Ascending aorta (tissue), 2 donors: ENCODE results near the gene KIF14. TPM values are rescaled to one million over a fixed set of nuclear protein-coding genes. Genes with fewer than 3 reads are reported as not detected.

Experiments
- DNase-seq, 2 donors: peaks; one replicate each; pipeline ENCODE4 v3.0.0-alpha.2; 2019; ENCODE audit warnings: low spot score in 2 of 2
- H3K27ac ChIP-seq, 2 donors: fragments of 200-600 bp; sonication (generic); one replicate each; pipeline ENCODE4 v1.5.1; 2016 to 2017; ENCODE audit warnings: mild to moderate bottlenecking in 1 of 2
- H3K27me3 ChIP-seq: fragments of 200-600 bp; sonication (generic); one replicate; pipeline ENCODE4 v1.5.1; 2017
- H3K36me3 ChIP-seq, 2 donors: fragments of 200-600 bp; sonication (generic); one replicate each; pipeline ENCODE4 v1.5.1; 2016
- H3K4me1 ChIP-seq, 2 donors: fragments of 200-600 bp; sonication (generic); one replicate each; pipeline ENCODE4 v1.5.1; 2016 to 2017; ENCODE audit warnings: mild to moderate bottlenecking in 1 of 2
- H3K4me3 ChIP-seq, 2 donors: fragments of 200-600 bp; sonication (generic); one replicate each; pipeline ENCODE4 v1.5.1; 2016 to 2017; ENCODE audit warnings: mild to moderate bottlenecking in 1 of 2
- H3K9me3 ChIP-seq, 2 donors: fragments of 200-600 bp; sonication (generic); one replicate each; pipeline ENCODE4 v1.5.1; 2016
- intact Hi-C: fragments of 100-400 bp; cut with DNase I; formaldehyde crosslinking; loops from one replicate; pipeline ENCODE4 v1.15.1; 2023
- total RNA-seq: library from RNA; depleted of rRNA; stranded (reverse); fragments of >200 nt; gene quantifications from one replicate; pipeline ENCODE4 v1.1.0, GENCODE V29; 2016
- TF ChIP-seq, protein P1 (sequence below), 3 experiments: fragments of 200-600 bp in 2 of 3; fragments of 450-650 bp in 1 of 3; sonication (generic) in 2 of 3; IDR thresholded peaks; one replicate each; pipeline ENCODE4 v1.5.1; 2016 to 2019; ENCODE audit warnings: antibody characterized with exemption in 3 of 3, mild to moderate bottlenecking in 1 of 3, moderate library complexity in 1 of 3

The KIF14 gene
- total RNA-seq, 1 donor from 2014 or later, result not detected

DNA sequence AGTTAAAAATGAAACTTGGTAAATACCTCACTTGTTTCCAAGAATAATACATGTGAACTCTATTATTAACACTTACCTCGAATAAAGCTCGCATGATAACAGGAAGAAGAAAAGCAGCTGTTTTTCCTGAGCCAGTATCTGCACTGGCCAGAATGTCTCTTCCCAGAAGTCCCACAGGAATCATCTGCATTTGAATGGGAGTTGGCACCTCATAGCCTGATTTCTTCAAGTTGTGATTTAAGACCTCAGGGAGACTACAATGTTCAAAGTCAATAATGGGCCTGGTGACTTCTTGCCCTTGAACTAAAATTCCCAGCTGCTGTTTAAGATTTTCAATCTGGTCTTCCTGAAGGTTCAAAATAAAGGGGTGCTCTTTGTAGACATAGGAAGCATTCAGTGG, 45.3 kb upstream of the KIF14 start:
- Histone ChIP-seq H3K4me3 (peak overlapping the region; percentile 2), H3K27me3 (no peaks in the 10 kb centered on the region), H3K36me3 (peaks cover 6 to 18% of the 10 kb centered on the region in 2 donors), H3K9me3 (no peaks in the 10 kb centered on the region), H3K27ac (peak overlapping the region; percentile 51 to 77), H3K4me1 (peaks cover 0 to 33% of the 10 kb centered on the region in 2 donors)
- intact Hi-C loops, result loop anchor here (2.0 kb wide), 1 partner anchor 137 kb away; no protein-coding TSS in a partner anchor
- no peak for DNase-seq
- TF ChIP-seq, protein P1, sequence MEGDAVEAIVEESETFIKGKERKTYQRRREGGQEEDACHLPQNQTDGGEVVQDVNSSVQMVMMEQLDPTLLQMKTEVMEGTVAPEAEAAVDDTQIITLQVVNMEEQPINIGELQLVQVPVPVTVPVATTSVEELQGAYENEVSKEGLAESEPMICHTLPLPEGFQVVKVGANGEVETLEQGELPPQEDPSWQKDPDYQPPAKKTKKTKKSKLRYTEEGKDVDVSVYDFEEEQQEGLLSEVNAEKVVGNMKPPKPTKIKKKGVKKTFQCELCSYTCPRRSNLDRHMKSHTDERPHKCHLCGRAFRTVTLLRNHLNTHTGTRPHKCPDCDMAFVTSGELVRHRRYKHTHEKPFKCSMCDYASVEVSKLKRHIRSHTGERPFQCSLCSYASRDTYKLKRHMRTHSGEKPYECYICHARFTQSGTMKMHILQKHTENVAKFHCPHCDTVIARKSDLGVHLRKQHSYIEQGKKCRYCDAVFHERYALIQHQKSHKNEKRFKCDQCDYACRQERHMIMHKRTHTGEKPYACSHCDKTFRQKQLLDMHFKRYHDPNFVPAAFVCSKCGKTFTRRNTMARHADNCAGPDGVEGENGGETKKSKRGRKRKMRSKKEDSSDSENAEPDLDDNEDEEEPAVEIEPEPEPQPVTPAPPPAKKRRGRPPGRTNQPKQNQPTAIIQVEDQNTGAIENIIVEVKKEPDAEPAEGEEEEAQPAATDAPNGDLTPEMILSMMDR (IDR thresholded peaks at IDR 0.05), result no peak

DNA sequence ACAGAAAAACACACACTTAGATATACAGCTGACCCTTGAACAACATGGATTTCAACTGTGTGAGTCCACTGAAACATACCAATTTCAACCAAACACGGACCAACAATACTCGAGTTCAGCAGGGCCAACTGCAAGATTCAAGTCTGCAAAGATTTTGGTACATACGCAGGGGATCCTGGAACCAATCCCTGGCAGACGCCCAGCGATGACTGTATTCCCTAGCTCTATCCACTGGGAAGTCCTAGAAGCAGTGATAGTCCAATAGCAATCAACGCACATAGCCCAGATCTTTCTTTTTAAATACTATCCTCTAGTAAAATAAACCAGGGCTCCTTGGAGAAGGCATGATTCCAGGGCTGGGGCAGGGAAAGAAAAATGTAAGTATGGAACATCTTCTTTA, 40.2 kb upstream of the KIF14 start:
- peaks cover 39 to 58% of the 10 kb centered on the region in 2 donors for H3K36me3 ChIP-seq
- H3K9me3 ChIP-seq, result no peaks in the 10 kb centered on the region
- H3K27ac ChIP-seq, result no peak overlapping the region
- H3K27me3 ChIP-seq, result no peaks in the 10 kb centered on the region
- H3K4me3 ChIP-seq, result no peak overlapping the region
- peaks cover 0 to 13% of the 10 kb centered on the region in 2 donors for H3K4me1 ChIP-seq
- intact Hi-C loops, result no loop called here
- TF ChIP-seq, protein P1 (IDR thresholded peaks at IDR 0.05), result no peak
- DNase-seq, result no peak

DNA sequence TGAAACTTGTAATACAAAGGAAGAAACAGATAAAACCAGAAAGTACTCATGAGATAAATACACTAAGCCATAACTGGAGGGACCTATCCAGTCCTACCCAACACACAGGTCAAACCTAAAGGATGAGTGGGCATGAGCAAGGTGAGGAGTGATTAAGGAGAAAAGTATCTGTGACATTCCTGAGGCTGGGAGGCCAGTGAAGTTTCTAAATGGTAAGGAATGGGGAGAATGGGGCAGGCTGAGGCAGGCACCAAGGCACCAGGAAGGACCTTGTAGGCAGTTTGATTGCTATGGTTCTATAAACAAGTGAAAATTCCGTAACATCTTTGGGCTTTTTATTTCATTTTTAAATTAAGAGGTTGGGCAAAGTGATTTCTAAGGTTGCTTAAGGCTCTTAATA, 38.7 kb upstream of the KIF14 start:
- peaks cover 0 to 5% of the 10 kb centered on the region in 2 donors for H3K4me1 ChIP-seq
- intact Hi-C loops, result no loop called here
- peaks cover 43 to 71% of the 10 kb centered on the region in 2 donors for H3K36me3 ChIP-seq
- TF ChIP-seq, protein P1 (IDR thresholded peaks at IDR 0.05), result no peak
- no peak overlapping the region for H3K4me3 ChIP-seq
- H3K27me3 ChIP-seq, result no peaks in the 10 kb centered on the region
- no peaks in the 10 kb centered on the region for H3K9me3 ChIP-seq
- DNase-seq, result no peak
- no peak overlapping the region for H3K27ac ChIP-seq

DNA sequence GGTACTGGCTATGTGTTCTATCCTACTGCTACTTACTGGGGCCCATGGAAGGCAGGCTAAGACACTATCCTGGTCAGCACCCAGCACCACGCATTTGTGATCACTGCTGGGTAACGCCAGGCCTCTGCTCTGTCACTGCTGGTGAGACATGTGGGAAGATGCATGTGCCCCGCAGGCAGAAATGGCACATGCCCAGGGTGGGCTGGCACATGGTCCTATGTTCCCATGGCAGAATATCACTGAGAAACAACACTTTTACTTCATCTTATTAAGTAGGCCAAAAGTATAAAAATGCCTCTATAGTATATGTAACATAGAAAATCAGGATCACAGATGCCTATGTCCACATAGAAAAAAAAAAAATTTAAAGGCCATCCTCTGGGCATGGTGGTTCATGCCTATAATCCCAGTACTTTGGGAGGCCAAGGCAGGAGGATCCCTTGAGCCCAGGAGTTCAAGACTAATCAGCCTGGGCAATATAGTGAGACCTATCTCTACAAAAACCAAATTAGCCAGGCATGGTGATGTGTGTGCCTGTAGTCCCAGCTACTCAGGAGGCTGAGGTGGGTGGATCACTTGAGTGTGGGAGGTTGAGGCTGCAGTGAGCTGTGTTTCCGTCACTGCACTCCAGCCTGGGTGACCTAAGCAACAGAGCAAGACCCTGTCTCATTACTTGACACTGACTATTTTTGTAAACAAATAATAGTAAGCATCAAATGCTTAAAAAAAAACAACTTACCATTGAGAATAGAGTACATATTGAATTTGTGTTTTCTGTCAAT, 37.7 kb upstream of the KIF14 start:
- H3K9me3 ChIP-seq, result no peaks in the 10 kb centered on the region
- H3K4me3 ChIP-seq, result no peak overlapping the region
- H3K4me1 ChIP-seq, result no peaks in the 10 kb centered on the region
- H3K36me3 ChIP-seq, result peaks cover 41 to 79% of the 10 kb centered on the region in 2 donors
- DNase-seq, result no peak
- no peaks in the 10 kb centered on the region for H3K27me3 ChIP-seq
- TF ChIP-seq, protein P1 (IDR thresholded peaks at IDR 0.05), result no peak
- H3K27ac ChIP-seq, result no peak overlapping the region
- intact Hi-C loops, result no loop called here

DNA sequence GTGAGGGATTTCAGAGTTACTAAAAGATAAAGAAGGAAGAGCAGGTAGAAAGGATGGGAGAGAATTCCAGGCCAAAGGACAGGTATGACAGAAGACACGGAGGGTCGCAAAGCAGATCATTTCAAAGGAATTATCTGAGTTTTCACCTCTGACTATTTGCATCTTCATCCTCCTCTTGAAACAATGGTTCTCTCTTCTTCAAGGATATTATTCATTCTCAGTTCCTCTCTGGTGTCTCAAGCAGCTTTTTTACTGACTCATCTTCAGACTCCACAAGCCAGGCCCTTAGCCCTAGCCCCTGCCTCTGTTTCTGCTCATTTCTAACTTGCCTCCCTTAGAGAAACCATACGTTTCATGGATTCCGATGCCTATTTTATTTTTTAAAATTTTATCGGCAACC, 34.1 kb upstream of the KIF14 start:
- Histone ChIP-seq H3K4me3 (no peak overlapping the region), H3K27me3 (no peaks in the 10 kb centered on the region), H3K36me3 (peaks cover 41 to 60% of the 10 kb centered on the region in 2 donors), H3K9me3 (no peaks in the 10 kb centered on the region), H3K4me1 (no peaks in the 10 kb centered on the region), H3K27ac (no peak overlapping the region)
- intact Hi-C loops, result no loop called here
- no peak for DNase-seq
- TF ChIP-seq, protein P1 (IDR thresholded peaks at IDR 0.05), result no peak
